Mucosa of descending colon (tissue), 3 donors: ENCODE measurements around the gene SRGAP3. TPM values are rescaled to one million over a fixed set of nuclear protein-coding genes. Genes with fewer than 3 reads are reported as not detected.
"Not testable (repeated sequence)": the region's sequence is repeated elsewhere in the genome, so short reads cannot be mapped to it uniquely, and the experiment has no call there.

Experiments
- ATAC-seq: fragments of 200-7000 bp; cut with Tn5 transposase; one replicate; pipeline ENCODE4 v1.9.1; 2020; ENCODE audit warnings: mild to moderate bottlenecking, moderate library complexity
- DNase-seq, 3 donors: peaks; one replicate each; pipeline ENCODE4 v3.0.0-alpha.2; 2020
- H3K36me3 ChIP-seq: fragments of 200-600 bp; one replicate; pipeline ENCODE4 v1.8.0; 2021; ENCODE audit warnings: low read depth, mild to moderate bottlenecking
- H3K4me1 ChIP-seq: fragments of 200-600 bp; one replicate; pipeline ENCODE4 v1.8.0; 2021; ENCODE audit warnings: low read depth, mild to moderate bottlenecking
- H3K4me3 ChIP-seq: fragments of 200-600 bp; one replicate; pipeline ENCODE4 v1.8.0; 2021; ENCODE audit warnings: mild to moderate bottlenecking
- H3K9me3 ChIP-seq: fragments of 200-600 bp; one replicate; pipeline ENCODE4 v1.8.0; 2021; ENCODE audit warnings: mild to moderate bottlenecking
- CTCF ChIP-seq: fragments of 200-600 bp; IDR thresholded peaks from one replicate; pipeline ENCODE4 v1.8.0; 2022; ENCODE audit warnings: antibody characterized with exemption, mild to moderate bottlenecking
- intact Hi-C, 2 donors: fragments of 100-400 bp; cut with DNase I in 1 of 2; cut with micrococcal nuclease in 1 of 2; formaldehyde crosslinking; loops; one replicate each; pipeline versions ENCODE4 v1.11.0 to v1.11.1; 2022; cut with DNase I, micrococcal nuclease
- total RNA-seq, 3 donors: library from RNA; stranded (reverse); fragmentation: NEBNext Ultra II Directional in 2 of 3; extraction: Animal tissue kit (Norgen Biotek cat#: 25700) in 2 of 3; gene quantifications; one replicate each; pipeline versions ENCODE4 v1.2.1 to v1.2.4, GENCODE V29; 2021 to 2023
- donor health status: DM: no; HTN: no; CAD: no; lungs with moderate emphysema.
- donor health status: DM: no; HTN: no; CAD: no.
- donor health status: DM: no; HTN: yes; CAD: no.

The SRGAP3 gene
- total RNA-seq, 3 donors from 2014 or later = 6.4 to 9.0 (median 8.6) TPM

GRCh38 chr3:9292516-9292915 is 43.1 kb upstream of the SRGAP3 start:
- intact Hi-C loops = no loop called here
- Histone ChIP-seq H3K9me3 (no peaks in the 10 kb centered on the region), H3K4me1 (no peaks in the 10 kb centered on the region), H3K4me3 (no peak overlapping the region), H3K36me3 (no peaks in the 10 kb centered on the region)
- no peak for TF ChIP-seq CTCF
- ATAC-seq = no peak
- DNase-seq = no peak

GRCh38 chr3:9291821-9292410 is 42.5 kb upstream of the SRGAP3 start:
- no peak for TF ChIP-seq CTCF
- Histone ChIP-seq H3K9me3 (no peaks in the 10 kb centered on the region), H3K36me3 (no peaks in the 10 kb centered on the region), H3K4me3 (no peak overlapping the region), H3K4me1 (no peaks in the 10 kb centered on the region)
- no peak for ATAC-seq
- intact Hi-C loops = no loop called here
- no peak for DNase-seq

GRCh38 chr3:9290566-9290965 is 41.1 kb upstream of the SRGAP3 start:
- H3K36me3 ChIP-seq = no peaks in the 10 kb centered on the region
- no peak for TF ChIP-seq CTCF
- H3K9me3 ChIP-seq = no peaks in the 10 kb centered on the region
- no peak for ATAC-seq
- no peak for DNase-seq
- H3K4me3 ChIP-seq = no peak overlapping the region
- H3K4me1 ChIP-seq = no peaks in the 10 kb centered on the region
- intact Hi-C loops = no loop called here

- ATAC-seq, H3K9me3 ChIP-seq, H3K36me3 ChIP-seq, H3K4me3 ChIP-seq, H3K4me1 ChIP-seq, DNase-seq, intact Hi-C loops: not testable (repeated sequence)
Measured at GRCh38 chr3:9281533-9281932, 32.1 kb upstream of the SRGAP3 start.

GRCh38 chr3:9280451-9281219 is 31.2 kb upstream of the SRGAP3 start:
- Histone ChIP-seq H3K36me3 (no peaks in the 10 kb centered on the region), H3K4me3 (no peak overlapping the region), H3K9me3 (no peaks in the 10 kb centered on the region), H3K4me1 (no peaks in the 10 kb centered on the region)
- intact Hi-C loops = no loop called here
- no peak for DNase-seq
- no peak for ATAC-seq
- TF ChIP-seq CTCF = no peak

GRCh38 chr3:9279966-9280365 is 30.5 kb upstream of the SRGAP3 start:
- Histone ChIP-seq H3K4me3 (no peak overlapping the region), H3K36me3 (no peaks in the 10 kb centered on the region), H3K4me1 (no peaks in the 10 kb centered on the region), H3K9me3 (no peaks in the 10 kb centered on the region)
- no peak for TF ChIP-seq CTCF
- DNase-seq = no peak
- intact Hi-C loops = no loop called here
- peak; percentile 9 for ATAC-seq
